AG04449 (cell line): Measurements from ENCODE around the gene HCN2.

ENCODE experiments used
- CTCF ChIA-PET: fragments of 350-600 bp; formaldehyde crosslinking; extraction: SDS; loops from one replicate; lab custom pipeline; 2021; ENCODE audit warnings: antibody characterized with exemption; lab: Yijun Ruan, JAX
- POLR2A ChIA-PET: fragments of 400-600, 350-600 bp; formaldehyde crosslinking; extraction: SDS; loops from one replicate; lab custom pipeline; 2020; ENCODE audit warnings: antibody characterized with exemption, inconsistent platforms; lab: Yijun Ruan, JAX
- DNase-seq: peaks from one replicate; pipeline ENCODE4 v3.0.0-alpha.2; 2010; ENCODE audit warnings: low read depth, low spot score
- H3K4me3 ChIP-seq: 2 replicates; pipeline ENCODE4 v1.5.1; 2011; ENCODE audit warnings: low read depth, mild to moderate bottlenecking, control low read depth, low read length
- TF ChIP-seq, protein P1 (sequence below): IDR thresholded peaks from one replicate; pipeline ENCODE4 v1.5.1; 2011; ENCODE audit warnings: mild to moderate bottlenecking, moderate library complexity, low read length, control low read depth, inconsistent platforms; ENCODE audit not compliant: insufficient read depth; ENCODE audit errors: missing control alignments

HCN2 gene

DNA sequence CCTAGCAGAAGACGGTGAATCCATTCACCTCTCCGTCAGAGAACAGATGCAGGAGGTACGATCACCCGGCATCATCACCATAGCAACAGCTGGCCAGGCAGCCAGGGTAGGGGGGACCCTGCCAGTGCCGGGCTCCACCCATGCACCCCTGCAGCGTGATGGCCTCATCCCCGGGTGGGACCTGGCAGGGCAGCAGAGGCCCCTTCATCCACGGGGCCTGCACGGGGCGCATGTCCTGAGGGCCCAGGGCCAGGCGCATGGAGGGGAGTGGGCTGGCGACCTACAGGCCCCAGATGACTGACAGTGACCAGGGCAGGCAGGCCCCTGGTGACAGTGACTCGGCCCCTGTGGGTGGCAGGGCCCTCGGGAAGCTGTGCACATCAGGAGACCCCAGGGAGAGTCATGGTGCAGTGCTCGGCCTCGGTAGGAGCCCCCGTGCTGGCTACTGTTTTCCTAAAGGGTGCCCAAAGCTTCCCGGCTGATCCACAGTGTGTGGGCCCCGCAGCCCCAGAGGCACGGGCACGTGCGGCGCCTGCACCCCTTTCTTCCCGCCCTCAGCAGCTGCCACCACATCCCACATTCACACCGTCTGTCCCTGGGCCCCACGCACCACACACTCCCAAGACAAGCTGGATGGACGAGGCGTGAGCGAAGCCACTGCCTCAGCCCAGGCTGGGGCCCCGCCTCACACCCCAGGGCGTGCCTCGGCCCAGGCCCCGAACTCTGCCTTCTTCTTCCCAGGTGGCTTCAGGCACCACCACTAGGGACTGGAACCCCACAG lies 68.6 kb downstream of the HCN2 start:
- CTCF ChIA-PET = no interaction called here
- TF ChIP-seq, protein P1, sequence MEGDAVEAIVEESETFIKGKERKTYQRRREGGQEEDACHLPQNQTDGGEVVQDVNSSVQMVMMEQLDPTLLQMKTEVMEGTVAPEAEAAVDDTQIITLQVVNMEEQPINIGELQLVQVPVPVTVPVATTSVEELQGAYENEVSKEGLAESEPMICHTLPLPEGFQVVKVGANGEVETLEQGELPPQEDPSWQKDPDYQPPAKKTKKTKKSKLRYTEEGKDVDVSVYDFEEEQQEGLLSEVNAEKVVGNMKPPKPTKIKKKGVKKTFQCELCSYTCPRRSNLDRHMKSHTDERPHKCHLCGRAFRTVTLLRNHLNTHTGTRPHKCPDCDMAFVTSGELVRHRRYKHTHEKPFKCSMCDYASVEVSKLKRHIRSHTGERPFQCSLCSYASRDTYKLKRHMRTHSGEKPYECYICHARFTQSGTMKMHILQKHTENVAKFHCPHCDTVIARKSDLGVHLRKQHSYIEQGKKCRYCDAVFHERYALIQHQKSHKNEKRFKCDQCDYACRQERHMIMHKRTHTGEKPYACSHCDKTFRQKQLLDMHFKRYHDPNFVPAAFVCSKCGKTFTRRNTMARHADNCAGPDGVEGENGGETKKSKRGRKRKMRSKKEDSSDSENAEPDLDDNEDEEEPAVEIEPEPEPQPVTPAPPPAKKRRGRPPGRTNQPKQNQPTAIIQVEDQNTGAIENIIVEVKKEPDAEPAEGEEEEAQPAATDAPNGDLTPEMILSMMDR = no peak
- H3K4me3 ChIP-seq = no peak overlapping the region
- POLR2A ChIA-PET = interaction anchor here (0.6 kb wide), 1 partner anchor 10 kb away, joined by 4 read pairs; no protein-coding TSS in a partner anchor
- no peak for DNase-seq

DNA sequence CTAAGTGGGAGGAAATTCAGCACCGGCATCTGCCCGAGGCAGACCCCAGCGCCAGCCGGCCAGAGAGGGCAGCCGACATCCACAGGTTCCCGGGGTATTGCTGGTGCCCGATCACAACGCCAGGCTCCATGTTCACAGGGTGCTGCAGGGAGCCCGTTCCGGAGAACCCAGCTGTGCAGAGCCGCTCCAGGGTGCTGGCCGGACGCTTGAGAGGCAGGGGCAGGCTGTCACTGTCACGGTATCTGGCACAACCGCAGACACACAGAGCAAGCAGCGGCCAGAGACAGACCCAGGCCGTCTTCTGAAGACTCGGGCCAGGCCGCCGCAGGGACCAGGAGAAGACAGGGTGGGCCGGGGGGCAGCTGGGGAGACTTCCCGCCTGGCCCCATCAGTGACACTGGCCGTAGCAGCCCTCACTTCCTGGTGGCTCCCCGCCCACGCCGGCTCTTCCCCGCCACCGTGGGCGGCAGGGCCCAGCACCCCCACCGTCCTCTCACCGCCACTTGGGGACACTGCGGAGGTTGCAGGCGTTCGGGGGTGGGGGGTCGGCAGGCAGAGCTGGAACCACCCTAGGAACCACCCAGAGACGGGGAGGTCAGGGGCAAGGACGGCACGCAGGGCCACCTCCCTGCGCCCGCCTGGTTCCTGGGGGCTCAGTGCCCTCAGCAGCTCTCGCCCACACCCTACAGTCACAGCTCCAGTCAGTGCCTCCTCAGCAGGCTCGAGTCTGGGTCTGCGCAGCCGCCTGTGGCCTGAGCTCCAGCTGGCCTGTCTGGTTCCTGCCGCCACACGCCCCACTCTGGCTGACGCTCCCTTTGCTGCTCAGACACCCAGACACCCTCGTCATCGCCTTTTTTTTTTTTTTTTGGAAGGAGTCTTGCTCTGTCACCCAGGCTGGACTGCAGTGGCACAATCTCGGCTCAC lies 69.5 kb downstream of the HCN2 start:
- TF ChIP-seq, protein P1 = no peak
- POLR2A ChIA-PET = interaction anchor here (0.6 kb wide), 1 partner anchor 9 kb away, joined by 4 read pairs; no protein-coding TSS in a partner anchor

DNA sequence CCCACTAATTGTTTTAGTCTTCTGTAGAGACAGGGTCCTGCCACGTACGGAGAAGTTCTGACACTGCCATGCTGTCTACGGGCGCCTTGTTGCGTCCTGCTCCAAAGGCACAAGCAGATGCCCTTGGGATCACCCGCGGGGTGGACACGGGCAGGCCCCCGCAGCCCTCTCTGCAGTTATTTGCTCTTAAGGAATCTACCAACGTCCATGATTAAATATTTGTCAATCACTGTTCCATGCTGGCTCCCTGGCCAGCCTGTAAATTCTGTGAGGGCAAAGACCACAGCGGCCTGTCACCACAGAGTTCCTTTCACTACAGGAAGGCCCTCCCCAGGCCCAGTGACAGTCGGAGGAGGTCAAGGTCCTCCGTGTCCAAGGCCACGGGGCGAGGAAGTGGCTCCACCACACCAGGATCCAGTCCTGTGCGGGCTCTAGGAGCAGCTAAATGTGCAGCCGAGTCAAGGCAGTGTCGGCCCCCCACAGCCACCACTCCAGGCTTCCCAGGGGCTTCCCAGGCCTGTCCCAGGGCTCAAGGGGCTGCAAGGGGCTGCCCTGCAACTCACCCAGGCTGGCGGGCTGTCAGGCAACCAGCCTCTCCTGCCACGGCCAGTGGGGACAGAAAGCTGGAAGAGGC lies 71.2 kb downstream of the HCN2 start:
- no peak for DNase-seq
- ChIA-PET CTCF (no interaction called here), POLR2A (no interaction called here)
- TF ChIP-seq, protein P1 = no peak
- H3K4me3 ChIP-seq = peak overlapping the region; percentile 85

More for the DNA sequence above, 69.5 kb downstream of the HCN2 start:
- no peak overlapping the region for H3K4me3 ChIP-seq
- CTCF ChIA-PET = no interaction called here
- DNase-seq = no peak

DNA sequence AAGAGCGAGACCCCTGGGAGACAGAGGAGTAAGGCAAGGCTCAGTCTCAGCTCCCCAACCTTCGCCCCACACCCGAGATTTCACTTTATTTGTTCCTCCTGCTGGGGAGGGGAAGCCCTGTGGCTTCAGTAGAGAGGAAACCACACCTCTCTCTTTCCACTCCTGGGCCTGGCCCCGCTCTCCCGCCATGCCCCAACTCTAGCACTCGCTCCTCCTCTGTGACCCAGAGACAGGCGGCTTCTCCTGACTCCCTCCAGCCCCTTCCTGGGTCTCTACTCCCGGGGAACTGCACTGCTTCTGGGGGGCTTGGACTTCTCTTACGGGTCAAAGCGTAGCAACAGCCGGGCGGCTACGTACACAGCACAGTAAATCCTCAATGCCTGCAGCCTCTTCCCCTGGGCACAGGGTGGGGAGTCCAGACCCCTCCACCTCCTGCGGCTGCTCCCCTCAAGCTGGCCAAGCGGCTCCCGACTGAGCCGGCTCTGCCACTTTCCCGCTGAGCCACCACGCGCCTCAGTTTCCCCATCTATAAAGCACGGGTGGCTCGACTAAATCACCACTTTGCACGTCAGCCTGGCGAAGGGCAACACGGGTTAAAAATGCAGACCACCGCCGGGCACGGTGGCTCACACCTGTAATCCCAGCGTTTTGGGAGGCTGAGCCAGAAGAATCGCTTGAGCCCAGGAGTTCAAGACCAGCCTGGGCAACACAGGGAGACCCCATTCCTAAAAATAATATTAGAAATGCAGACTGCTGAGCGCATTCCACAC lies 71.9 kb downstream of the HCN2 start:
- no peak for DNase-seq
- ChIA-PET CTCF (no interaction called here), POLR2A (no interaction called here)
- TF ChIP-seq, protein P1 = no peak
- H3K4me3 ChIP-seq = peak overlapping the region; percentile 85

DNA sequence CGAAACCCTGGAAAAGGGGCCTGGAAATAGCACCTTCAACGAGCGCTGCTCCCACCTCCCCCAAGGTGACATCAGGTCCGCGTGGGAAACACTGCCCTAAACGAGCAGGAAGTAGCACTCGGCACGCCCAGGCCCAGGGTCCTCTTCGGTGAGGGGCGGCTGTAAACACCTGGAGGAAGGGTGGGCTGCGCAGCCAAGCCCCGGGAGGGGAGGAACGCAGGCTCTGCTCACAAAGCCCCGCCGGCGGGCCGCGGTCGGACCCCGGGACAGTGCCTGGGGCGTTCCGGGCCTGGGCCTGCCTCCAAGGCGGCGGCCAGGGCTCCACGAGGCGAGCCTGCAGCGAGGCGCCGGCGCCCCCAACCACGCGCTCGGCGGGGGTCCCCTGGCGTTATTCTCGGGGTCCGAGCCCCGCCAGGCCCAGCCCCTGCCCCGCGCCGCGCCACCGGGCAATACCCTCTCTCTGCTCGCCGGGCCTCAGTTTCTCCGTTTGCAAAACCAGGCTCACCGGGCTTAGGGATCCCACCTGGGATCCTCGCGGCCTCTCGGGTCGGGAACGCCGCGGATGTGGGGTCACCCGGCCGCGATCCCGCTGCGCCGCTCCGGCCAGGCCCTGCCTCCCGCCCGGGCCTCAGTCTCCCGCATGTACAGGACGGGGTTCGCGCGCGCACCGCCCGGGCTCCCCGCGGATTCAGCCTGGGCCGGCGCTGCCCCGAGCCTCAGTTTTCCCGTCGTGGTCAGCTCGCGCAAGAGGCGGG lies 72.7 kb downstream of the HCN2 start:
- POLR2A ChIA-PET = interaction anchor here (1.2 to 1.5 kb wide), 2 partner anchors 14 to 18 kb away, joined by 6 to 10 read pairs; partner anchors contain the start of gene FSTL3
- peak overlapping the region; percentile 85 for H3K4me3 ChIP-seq
- TF ChIP-seq, protein P1 = no peak
- CTCF ChIA-PET = interaction anchor here (1.4 to 1.9 kb wide), 4 partner anchors 69 to 203 kb away, joined by 3 to 14 read pairs (median 8); no protein-coding TSS in a partner anchor
- no peak for DNase-seq
